Brain microvascular endothelial cell (primary cell): Measurements from ENCODE around the gene CNPY1.

ENCODE experiments used
- DNase-seq: peaks from one replicate; pipeline ENCODE4 v3.0.0-alpha.2; 2020
- H3K27ac ChIP-seq: fragments of 250-450 bp; sonication (Bioruptor Pico); 2 replicates; pipeline ENCODE4 v1.5.1; 2020; ENCODE audit warnings: mild to moderate bottlenecking, moderate library complexity
- H3K27me3 ChIP-seq: fragments of 250-450 bp; sonication (Bioruptor Pico); replicated peaks from 2 replicates; pipeline ENCODE4 v1.5.1; 2020; ENCODE audit warnings: mild to moderate bottlenecking
- H3K36me3 ChIP-seq: fragments of 250-450 bp; sonication (Bioruptor Pico); replicated peaks from 2 replicates; pipeline ENCODE4 v1.5.1; 2020; ENCODE audit warnings: mild to moderate bottlenecking
- H3K4me3 ChIP-seq: 2 replicates; pipeline ENCODE4 v1.5.1; 2011; ENCODE audit warnings: low read depth, mild to moderate bottlenecking, control low read depth, low read length, moderate library complexity
- in situ Hi-C: cut with HindIII; loops from 2 replicates; pipeline ENCODE4 v1.10.0; 2017; ENCODE audit warnings: low sequenced_read_pairs, low pct_ligation_motif_present
- TF ChIP-seq, protein P1 (sequence below): IDR thresholded peaks from 2 replicates; pipeline ENCODE4 v1.5.1; 2011; ENCODE audit warnings: low read depth, mild to moderate bottlenecking, moderate library complexity, low read length, control low read depth, inconsistent platforms; ENCODE audit errors: missing control alignments

The CNPY1 gene

DNA sequence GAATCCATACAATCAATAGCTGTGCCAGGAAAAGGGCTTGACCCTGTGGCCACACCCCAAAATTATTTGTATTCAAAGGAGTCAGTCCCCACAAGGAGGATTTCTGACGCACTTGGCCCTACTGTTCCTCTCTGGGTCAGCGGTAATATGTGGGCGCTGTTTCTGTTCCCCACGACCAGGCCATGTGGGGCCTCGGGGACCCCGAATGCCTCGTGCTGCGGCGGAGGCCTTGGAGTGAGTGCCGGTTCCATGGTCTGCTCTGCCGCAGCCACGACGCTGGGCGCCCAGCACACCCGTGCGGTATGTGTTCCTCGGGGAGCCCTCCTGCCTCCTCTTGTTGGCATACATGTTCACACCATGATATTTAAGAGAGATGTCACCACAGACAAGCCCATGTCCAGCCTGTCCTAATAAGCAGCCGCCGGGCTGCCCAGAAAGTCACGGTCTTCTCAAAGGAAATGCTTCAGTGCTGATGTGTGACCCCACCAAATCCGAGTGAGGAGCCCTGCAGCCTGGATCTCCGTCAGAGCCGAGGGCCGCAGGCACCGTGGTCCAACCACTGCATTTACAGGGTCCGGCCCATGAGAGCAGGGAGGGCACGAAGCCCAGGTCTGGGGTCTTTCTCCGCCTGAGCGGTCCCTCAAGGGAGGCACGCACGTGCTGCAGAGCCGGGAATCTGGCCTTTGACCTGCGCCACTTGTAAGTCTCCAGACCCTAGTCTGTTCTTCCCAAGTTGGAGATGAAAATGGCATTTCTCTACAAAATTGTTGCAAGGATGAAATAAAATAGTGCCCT lies 52.4 kb downstream of the CNPY1 start:
- Histone ChIP-seq H3K36me3 (no peaks in the 10 kb centered on the region), H3K27ac (no peak overlapping the region), H3K4me3 (no peak overlapping the region), H3K27me3 (peaks cover 4% of the 10 kb centered on the region)
- TF ChIP-seq, protein P1, sequence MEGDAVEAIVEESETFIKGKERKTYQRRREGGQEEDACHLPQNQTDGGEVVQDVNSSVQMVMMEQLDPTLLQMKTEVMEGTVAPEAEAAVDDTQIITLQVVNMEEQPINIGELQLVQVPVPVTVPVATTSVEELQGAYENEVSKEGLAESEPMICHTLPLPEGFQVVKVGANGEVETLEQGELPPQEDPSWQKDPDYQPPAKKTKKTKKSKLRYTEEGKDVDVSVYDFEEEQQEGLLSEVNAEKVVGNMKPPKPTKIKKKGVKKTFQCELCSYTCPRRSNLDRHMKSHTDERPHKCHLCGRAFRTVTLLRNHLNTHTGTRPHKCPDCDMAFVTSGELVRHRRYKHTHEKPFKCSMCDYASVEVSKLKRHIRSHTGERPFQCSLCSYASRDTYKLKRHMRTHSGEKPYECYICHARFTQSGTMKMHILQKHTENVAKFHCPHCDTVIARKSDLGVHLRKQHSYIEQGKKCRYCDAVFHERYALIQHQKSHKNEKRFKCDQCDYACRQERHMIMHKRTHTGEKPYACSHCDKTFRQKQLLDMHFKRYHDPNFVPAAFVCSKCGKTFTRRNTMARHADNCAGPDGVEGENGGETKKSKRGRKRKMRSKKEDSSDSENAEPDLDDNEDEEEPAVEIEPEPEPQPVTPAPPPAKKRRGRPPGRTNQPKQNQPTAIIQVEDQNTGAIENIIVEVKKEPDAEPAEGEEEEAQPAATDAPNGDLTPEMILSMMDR, result no peak
- in situ Hi-C loops, result no loop called here
- DNase-seq, result no peak

DNA sequence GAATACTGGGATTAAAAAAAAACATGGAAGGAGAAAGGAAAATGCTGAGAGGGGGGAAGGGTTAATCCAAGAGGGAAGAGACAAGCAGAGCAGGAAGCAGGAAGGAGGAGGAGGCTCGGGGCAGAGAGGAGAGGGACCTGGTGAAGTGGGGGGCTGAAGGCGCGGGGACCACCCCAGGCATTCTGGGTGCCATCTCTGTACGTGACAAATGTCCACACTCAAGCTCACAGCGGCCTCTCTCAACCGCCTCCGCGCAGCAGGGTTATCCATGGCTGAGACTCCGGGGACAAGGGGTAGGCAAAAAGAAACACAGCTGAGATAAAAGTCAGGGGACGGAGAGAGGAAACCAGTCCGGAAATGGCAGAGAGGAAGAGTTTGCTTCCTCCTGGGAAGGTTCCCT lies 54.5 kb downstream of the CNPY1 start:
- Histone ChIP-seq H3K4me3 (no peak overlapping the region), H3K36me3 (no peaks in the 10 kb centered on the region), H3K27ac (no peak overlapping the region), H3K27me3 (peaks cover 4% of the 10 kb centered on the region)
- TF ChIP-seq, protein P1, result no peak
- DNase-seq, result no peak
- in situ Hi-C loops, result no loop called here

DNA sequence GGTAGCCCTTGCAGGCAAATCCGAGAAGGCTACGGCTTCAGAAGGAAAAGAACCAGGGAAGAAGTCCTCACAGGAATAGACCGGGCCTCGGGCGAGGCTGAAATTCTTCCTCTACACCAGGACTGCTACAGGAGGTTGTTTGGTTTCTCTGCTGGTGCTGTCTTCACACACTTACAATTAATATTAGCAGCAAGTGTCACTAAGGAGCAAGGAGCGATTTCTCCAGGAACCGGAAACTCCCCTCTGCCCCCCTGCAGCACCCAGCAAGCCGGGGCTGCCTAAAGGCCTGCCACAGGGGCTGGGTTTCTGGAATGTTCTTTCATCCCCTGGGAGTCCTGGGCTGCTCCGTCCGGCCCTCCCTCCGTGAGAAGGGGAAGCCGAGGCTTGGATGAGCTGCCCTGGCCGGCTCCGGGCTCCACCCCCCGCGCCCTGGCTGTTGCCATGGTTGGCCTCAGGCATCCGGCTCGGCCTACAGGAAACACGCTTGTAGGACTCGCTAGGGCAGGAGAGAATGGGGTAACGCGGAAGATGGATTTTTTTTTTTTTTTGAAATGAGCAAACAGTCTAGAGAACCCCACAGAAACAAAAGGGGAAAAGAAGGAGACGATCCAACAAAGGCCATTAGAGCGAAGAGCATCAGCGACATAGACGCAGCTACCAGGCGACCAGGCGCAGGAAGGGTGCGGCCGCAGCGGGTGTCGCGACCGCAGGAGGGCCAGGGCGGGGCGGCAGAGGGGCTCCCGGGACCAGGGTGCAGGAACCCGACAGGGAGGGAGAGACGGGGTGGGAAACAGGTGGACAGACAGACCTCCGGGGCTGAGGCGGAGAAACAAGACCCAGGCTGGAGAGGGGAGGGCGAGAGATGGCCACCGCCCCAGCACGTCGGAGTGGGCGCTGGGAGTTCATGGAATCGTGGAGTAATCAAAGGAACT lies 55.4 kb downstream of the CNPY1 start:
- no peaks in the 10 kb centered on the region for H3K36me3 ChIP-seq
- TF ChIP-seq, protein P1, result no peak
- DNase-seq, result no peak
- H3K27me3 ChIP-seq, result peaks cover 4% of the 10 kb centered on the region
- no peak overlapping the region for H3K4me3 ChIP-seq
- no peak overlapping the region for H3K27ac ChIP-seq
- in situ Hi-C loops, result no loop called here

DNA sequence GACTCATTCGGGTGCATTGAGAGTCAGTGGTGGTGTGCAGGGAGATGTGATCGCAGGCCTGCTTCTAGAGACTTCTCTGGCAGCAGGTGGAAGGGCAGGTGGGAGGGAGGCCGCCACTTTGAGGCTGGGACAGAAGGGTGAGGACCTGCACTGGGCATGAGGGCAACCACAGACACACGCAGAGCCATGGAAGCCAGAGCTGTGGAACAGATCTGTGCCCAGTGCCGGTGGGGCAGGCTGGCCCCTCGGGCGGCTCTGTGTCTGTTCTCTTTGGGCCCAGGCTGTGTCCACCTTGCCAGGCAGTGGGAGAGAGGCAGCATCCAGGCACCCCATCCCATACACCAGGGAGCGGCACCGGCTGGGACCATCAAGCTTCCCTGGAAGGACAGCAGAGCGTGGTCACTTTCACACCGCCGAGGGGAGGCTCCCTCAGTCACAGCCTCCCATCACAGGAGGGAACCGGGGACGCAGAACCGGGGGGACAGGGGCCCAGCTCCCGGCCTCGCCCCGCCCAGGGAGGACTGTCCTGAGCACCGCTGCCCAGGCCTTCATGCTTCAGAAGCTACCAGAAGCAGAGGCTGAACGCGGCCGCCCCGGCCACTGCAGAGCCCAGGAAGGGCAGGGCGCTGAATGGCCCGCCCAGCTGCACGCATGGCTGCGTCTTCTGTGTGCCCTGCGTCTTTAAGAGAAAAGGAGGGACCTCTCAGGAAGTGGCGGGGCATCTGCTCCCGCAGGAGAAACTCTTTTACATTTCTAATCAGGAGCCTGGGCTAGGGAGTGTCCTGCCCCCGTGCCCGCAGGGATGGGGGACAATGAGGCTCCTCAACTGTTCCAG lies 56.3 kb downstream of the CNPY1 start:
- no peak overlapping the region for H3K27ac ChIP-seq
- TF ChIP-seq, protein P1, result no peak
- peaks cover 4% of the 10 kb centered on the region for H3K27me3 ChIP-seq
- no peak for DNase-seq
- H3K36me3 ChIP-seq, result no peaks in the 10 kb centered on the region
- H3K4me3 ChIP-seq, result no peak overlapping the region
- in situ Hi-C loops, result no loop called here

DNA sequence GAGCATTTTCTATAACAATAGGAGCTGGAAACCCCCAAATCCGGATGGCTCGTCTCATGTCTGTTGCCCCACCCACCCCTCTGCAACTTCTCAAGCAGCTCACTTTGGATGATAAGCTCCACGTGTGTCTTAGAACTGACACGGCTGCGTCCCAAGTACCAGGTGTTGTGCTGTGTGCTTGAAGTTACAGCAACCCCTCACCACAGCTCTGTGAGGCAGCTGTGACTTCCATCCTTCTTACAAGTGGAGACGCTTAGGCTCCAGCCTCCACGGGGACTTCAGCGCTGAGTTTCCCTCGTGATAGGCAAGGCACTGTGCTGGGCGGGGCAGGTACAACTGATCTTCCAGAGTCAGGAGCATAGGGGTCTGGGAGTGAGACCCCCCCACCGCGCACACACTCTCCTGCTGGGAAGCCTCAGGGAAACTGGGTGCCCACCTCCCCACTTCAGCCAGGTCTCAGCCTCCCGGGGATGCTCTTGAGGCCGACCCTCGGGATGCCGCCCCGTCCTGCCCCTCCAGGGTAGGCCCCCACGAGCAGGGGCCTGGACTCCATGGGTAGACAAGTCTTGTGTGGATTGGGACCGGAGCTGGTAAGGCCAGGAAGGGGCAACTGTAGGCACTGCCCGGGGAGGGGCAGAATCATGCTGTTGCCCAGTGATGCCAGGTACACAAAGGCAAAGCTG lies 57.1 kb downstream of the CNPY1 start:
- no peak for DNase-seq
- in situ Hi-C loops, result no loop called here
- TF ChIP-seq, protein P1, result no peak
- Histone ChIP-seq H3K27ac (no peak overlapping the region), H3K36me3 (no peaks in the 10 kb centered on the region), H3K4me3 (no peak overlapping the region), H3K27me3 (peaks cover 4% of the 10 kb centered on the region)
